HCT116 (cell line): ENCODE results near the gene PRDM2. TPM values are rescaled to one million over a fixed set of nuclear protein-coding genes. Genes with fewer than 3 reads are reported as not detected.

Experiments used
- ATAC-seq: fragments of 200-7000 bp; cut with Tn5 transposase; 2 replicates; pipeline ENCODE4 v1.9.1; 2020; ENCODE audit warnings: mild to moderate bottlenecking, moderate library complexity
- BruUV-seq: library from RNA; stranded (reverse); fragments of 400-500 nt; replicated peaks from 2 replicates; lab custom pipeline; 2021; lab: Mats Ljungman, UMichigan
- CTCF ChIA-PET: fragments of 300-600 bp; sonication (Branson Sonifier 250); formaldehyde crosslinking; loops from one replicate; lab custom pipeline; 2021; ENCODE audit warnings: antibody characterized with exemption; lab: Charles Lee
- POLR2A ChIA-PET: fragments of 300-600, 350-600 bp; sonication (Branson Sonifier 250); formaldehyde crosslinking; loops from one replicate; lab custom pipeline; 2021; ENCODE audit warnings: antibody characterized with exemption; lab: Charles Lee
- RAD21 ChIA-PET, 2 experiments: fragments of 300-600 bp; sonication (Branson Sonifier 250); formaldehyde crosslinking; loops; one replicate each; lab custom pipeline; 2023; ENCODE audit warnings: low total read pairs in 2 of 2; ENCODE audit not compliant: uncharacterized antibody in 2 of 2, unreplicated experiment in 2 of 2, low non-redundant PET in 1 of 2; lab: Charles Lee
- DNase-seq: peaks from one replicate; pipeline ENCODE4 v3.0.0-alpha.2; 2010; ENCODE audit warnings: low read depth, low spot score
- H2AFZ ChIP-seq: fragments of 200-600 bp; shearing (Covaris generic), sonication (generic); 2 replicates; pipeline ENCODE4 v1.6.1; 2017; ENCODE audit warnings: low read depth, mixed run types, mixed read lengths, antibody characterized with exemption, low read length; ENCODE audit not compliant: poor library complexity, severe bottlenecking
- H3K27ac ChIP-seq: 2 replicates; pipeline ENCODE4 v1.5.1; 2012; ENCODE audit warnings: low read depth, low read length
- H3K27me3 ChIP-seq: fragments of 200-600 bp; sonication (generic); 2 replicates; pipeline ENCODE4 v1.6.1; 2016; ENCODE audit warnings: mixed run types, low read length, mixed read lengths; ENCODE audit not compliant: insufficient read depth
- H3K36me3 ChIP-seq, 2 experiments: fragments of 200-500 bp in 1 of 2; fragments of 200-600 bp in 1 of 2; sonication (Bioruptor generic) in 1 of 2; sonication (generic) in 1 of 2; 2 replicates each; pipeline versions ENCODE4 v1.5.1 to v1.6.1; 2014 to 2016; ENCODE audit warnings: low read length in 2 of 2, inconsistent platforms in 1 of 2, mixed read lengths in 1 of 2, mixed run types in 1 of 2; ENCODE audit not compliant: insufficient read depth in 2 of 2, control insufficient read depth in 1 of 2
- H3K4me1 ChIP-seq, 2 experiments: fragments of 200-600 bp in 1 of 2; sonication (generic) in 1 of 2; 2 replicates each; pipeline versions ENCODE4 v1.5.1 to v1.6.1; 2012 to 2017; ENCODE audit warnings: low read length in 2 of 2, inconsistent platforms in 1 of 2, mild to moderate bottlenecking in 1 of 2, mixed read lengths in 1 of 2, mixed run types in 1 of 2, moderate library complexity in 1 of 2; ENCODE audit not compliant: insufficient read depth in 2 of 2, control insufficient read depth in 1 of 2
- H3K4me2 ChIP-seq: fragments of 200-600 bp; sonication (generic); 2 replicates; pipeline ENCODE4 v1.6.1; 2017; ENCODE audit warnings: mixed run types, low read length, mixed read lengths
- H3K4me3 ChIP-seq, 2 experiments: fragments of 200-600 bp in 1 of 2; sonication (generic) in 1 of 2; replicated peaks in 1 of 2; 2 replicates each; pipeline ENCODE4 v1.5.1; 2011 to 2016; ENCODE audit warnings: low read length in 2 of 2, control low read depth in 1 of 2, low read depth in 1 of 2, mild to moderate bottlenecking in 1 of 2, mixed read lengths in 1 of 2, mixed run types in 1 of 2
- H3K79me2 ChIP-seq: fragments of 200-600 bp; sonication (generic); 2 replicates; pipeline ENCODE4 v1.6.1; 2017; ENCODE audit warnings: mild to moderate bottlenecking, mixed run types, low read length, moderate library complexity, mixed read lengths; ENCODE audit not compliant: insufficient read depth
- H3K9ac ChIP-seq: fragments of 200-600 bp; sonication (generic); 2 replicates; pipeline ENCODE4 v1.6.1; 2016; ENCODE audit warnings: low read length, mixed read lengths
- H3K9me2 ChIP-seq: fragments of 200-600 bp; sonication (generic), shearing (Covaris generic); 2 replicates; pipeline ENCODE4 v1.6.1; 2017; ENCODE audit warnings: mixed run types, mild to moderate bottlenecking, moderate library complexity; ENCODE audit not compliant: insufficient read depth
- H3K9me3 ChIP-seq, 2 experiments: fragments of 200-500 bp in 1 of 2; fragments of 200-600 bp in 1 of 2; sonication (Bioruptor generic) in 1 of 2; sonication (generic) in 1 of 2; 2 replicates each; pipeline ENCODE4 v1.6.1; 2014 to 2017; ENCODE audit warnings: low read length in 2 of 2, mixed read lengths in 2 of 2, inconsistent platforms in 1 of 2, low read depth in 1 of 2, mild to moderate bottlenecking in 1 of 2, mixed run types in 1 of 2, moderate library complexity in 1 of 2; ENCODE audit not compliant: control insufficient read depth in 1 of 2, insufficient read depth in 1 of 2
- H4K20me1 ChIP-seq: fragments of 200-600 bp; sonication (generic), shearing (Covaris generic); 2 replicates; pipeline ENCODE4 v1.6.1; 2017; ENCODE audit warnings: mixed run types, mild to moderate bottlenecking, moderate library complexity; ENCODE audit not compliant: insufficient read depth
- CBX3 ChIP-seq: IDR thresholded peaks from 2 replicates; pipeline ENCODE4 v1.6.1; 2012; ENCODE audit warnings: low read depth
- ELF1 ChIP-seq: IDR thresholded peaks from 2 replicates; pipeline ENCODE4 v1.6.1; 2012; ENCODE audit warnings: low read depth, borderline replicate concordance
- FOSL1 ChIP-seq: IDR thresholded peaks from 2 replicates; pipeline ENCODE4 v1.6.1; 2012; ENCODE audit warnings: low read depth
- JUND ChIP-seq: IDR thresholded peaks from 2 replicates; pipeline ENCODE4 v1.6.1; 2012
- POLR2AphosphoS5 ChIP-seq: IDR thresholded peaks from 2 replicates; pipeline ENCODE4 v1.6.1; 2011; ENCODE audit warnings: mild to moderate bottlenecking, low read depth, low read length, moderate library complexity
- RAD21 ChIP-seq: IDR thresholded peaks from 2 replicates; pipeline ENCODE4 v1.6.1; 2012; ENCODE audit warnings: low read depth, mild to moderate bottlenecking
- intact Hi-C: fragments of 100-400 bp; cut with micrococcal nuclease; formaldehyde crosslinking; loops from 2 replicates; pipeline ENCODE4 v1.10.0; 2022
- total RNA-seq: library from RNA; stranded (reverse); gene quantifications from one replicate; pipeline ENCODE4 v1.2.1, GENCODE V29; 2021; ENCODE audit not compliant: unreplicated experiment

PRDM2 gene
- total RNA-seq, 1 experiment from 2014 or later = 17.3 TPM

GRCh38 chr1:13809461-13810159 is 109.6 kb downstream of the PRDM2 start:
- ATAC-seq (no peak), DNase-seq (no peak)
- Histone ChIP-seq H3K4me3 (no peak overlapping the region), H2AFZ (no peak overlapping the region), H3K27me3 (no peaks in the 10 kb centered on the region), H3K27ac (no peak overlapping the region), H3K9ac (no peak overlapping the region), H3K36me3 (no peaks in the 10 kb centered on the region), H3K9me2 (no peaks in the 10 kb centered on the region), H3K4me2 (no peak overlapping the region), H3K9me3 (no peaks in the 10 kb centered on the region), H3K79me2 (no peaks in the 10 kb centered on the region), H3K4me1 (peaks cover 3 to 16% of the 10 kb centered on the region in 2 experiments; a peak in 2 of 4 replicates), H4K20me1 (no peaks in the 10 kb centered on the region)
- BruUV-seq = no TSS peak
- CTCF ChIA-PET = no interaction called here
- POLR2A ChIA-PET = no interaction called here
- intact Hi-C loops = no loop called here
- RAD21 ChIA-PET = no interaction called here
- 0 out of 2 replicates have a peak, but pooled peaks have one; percentile 4 for TF ChIP-seq RAD21
- no peak for TF ChIP-seq CBX3

- intact Hi-C loops = loop anchor here (1.0 kb wide), 1 partner anchor 147 kb away; no protein-coding TSS in a partner anchor
- peak; percentile 36 for ATAC-seq
- RAD21 ChIA-PET = no interaction called here
Observed at GRCh38 chr1:13812456-13813397, 112.7 kb downstream of the PRDM2 start.

More at GRCh38 chr1:13812456-13813397, 112.7 kb downstream of the PRDM2 start:
- peak; percentile 13 for DNase-seq
- Histone ChIP-seq H3K27me3 (no peaks in the 10 kb centered on the region), H3K27ac (no peak overlapping the region), H3K36me3 (no peaks in the 10 kb centered on the region), H3K4me2 (peak overlapping the region; percentile 68), H3K9me3 (no peaks in the 10 kb centered on the region), H3K79me2 (no peaks in the 10 kb centered on the region), H3K9me2 (no peaks in the 10 kb centered on the region), H4K20me1 (no peaks in the 10 kb centered on the region), H2AFZ (no peak overlapping the region), H3K4me1 (peaks cover 3 to 16% of the 10 kb centered on the region in 2 experiments; a peak in 2 of 4 replicates), H3K4me3 (0 out of 4 replicates have a peak overlapping the region, but pooled peaks of 1 of the 2 experiments have one; percentile 20), H3K9ac (no peak overlapping the region)
- CTCF ChIA-PET = no interaction called here
- POLR2A ChIA-PET = no interaction called here
- no TSS peak for BruUV-seq
- TF ChIP-seq FOSL1 (no peak), POLR2AphosphoS5 (no peak), JUND (no peak), ELF1 (no peak)
